ENCODE measurements around the gene TMCO2. TPM values are rescaled to one million over a fixed set of nuclear protein-coding genes. Genes with fewer than 3 reads are reported as not detected.
"Not testable (repeated sequence)": the region's sequence is repeated elsewhere in the genome, so short reads cannot be mapped to it uniquely, and the experiment has no call there.

TMCO2 gene
- total RNA-seq, result not detected
- long read RNA-seq, donor 1, result 0 reads
- long read RNA-seq, donor 2, result 0 reads

DNA sequence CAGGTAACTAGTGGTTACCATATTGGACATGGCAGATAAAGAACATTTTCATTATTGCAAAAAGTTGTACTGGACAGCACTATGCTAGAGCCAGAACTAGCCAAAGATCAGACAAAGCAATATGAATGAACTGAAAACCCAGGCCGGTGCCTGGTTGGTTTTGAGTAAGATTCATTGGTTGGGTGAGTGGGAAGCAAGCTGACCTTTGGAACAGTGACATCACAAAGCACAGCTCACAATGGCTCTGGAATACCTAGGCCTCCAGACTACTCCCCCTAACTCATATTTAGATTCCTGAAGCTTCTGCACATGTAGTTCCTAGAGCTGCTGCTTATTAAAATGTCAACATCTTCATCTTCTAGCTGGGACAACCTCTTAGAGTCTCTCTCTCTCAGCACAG, at the start of gene TMCO2:
TMCO2 (plus strand) TSS at position 283 of the 400 bp plus-strand sequence; CDS start at position 340, 57 bp downstream.
- intact Hi-C loops (cut with DNase I), result no loop called here

DNA sequence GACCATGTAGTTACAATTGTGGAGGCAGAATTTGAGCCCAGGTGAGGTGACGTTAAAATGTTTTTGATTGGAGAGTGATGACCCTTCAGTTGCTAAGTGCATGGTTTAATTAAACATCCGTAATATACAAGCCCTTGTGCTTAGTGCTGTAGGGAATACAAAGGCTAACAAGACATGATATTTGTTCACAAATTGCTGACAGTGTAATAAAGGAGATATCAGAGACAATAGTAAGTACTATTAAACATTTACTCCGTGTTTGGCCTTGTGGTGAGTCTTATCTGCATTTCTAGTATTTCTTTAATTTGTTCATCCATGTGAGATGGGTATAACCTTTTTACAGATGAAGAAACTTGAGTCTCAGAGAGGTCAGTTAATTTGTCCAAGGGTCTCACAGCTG, 48.6 kb upstream of the TMCO2 start:
- intact Hi-C loops (cut with DNase I), result no loop called here

More for the DNA sequence above, at the start of gene TMCO2:
- DNase-seq (ENCODE audit: low spot score), result no peak

DNA sequence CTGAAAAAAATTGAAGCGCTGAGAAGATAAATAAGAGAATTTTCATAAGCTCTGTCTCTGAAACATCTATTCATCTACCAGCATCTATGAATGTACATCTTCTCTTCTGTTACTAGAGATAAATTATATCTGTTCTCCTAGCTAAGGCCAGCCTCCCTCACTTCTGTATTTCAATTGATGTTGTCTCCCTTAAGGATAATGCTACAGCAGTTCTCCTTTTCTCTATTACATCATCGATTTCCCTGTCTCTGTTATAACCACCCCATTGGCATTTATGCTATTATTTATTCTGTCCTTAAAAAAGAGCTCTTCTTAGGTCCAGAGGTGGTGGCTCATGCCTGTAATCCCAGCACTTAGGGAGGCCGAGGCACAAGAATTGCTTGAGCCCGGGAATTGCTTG, 42.9 kb upstream of the TMCO2 start:
- intact Hi-C loops (cut with DNase I), result no loop called here
- no peak for DNase-seq (ENCODE audit: low spot score)

More for the DNA sequence above, 48.6 kb upstream of the TMCO2 start:
- DNase-seq (ENCODE audit: low spot score), result no peak

DNA sequence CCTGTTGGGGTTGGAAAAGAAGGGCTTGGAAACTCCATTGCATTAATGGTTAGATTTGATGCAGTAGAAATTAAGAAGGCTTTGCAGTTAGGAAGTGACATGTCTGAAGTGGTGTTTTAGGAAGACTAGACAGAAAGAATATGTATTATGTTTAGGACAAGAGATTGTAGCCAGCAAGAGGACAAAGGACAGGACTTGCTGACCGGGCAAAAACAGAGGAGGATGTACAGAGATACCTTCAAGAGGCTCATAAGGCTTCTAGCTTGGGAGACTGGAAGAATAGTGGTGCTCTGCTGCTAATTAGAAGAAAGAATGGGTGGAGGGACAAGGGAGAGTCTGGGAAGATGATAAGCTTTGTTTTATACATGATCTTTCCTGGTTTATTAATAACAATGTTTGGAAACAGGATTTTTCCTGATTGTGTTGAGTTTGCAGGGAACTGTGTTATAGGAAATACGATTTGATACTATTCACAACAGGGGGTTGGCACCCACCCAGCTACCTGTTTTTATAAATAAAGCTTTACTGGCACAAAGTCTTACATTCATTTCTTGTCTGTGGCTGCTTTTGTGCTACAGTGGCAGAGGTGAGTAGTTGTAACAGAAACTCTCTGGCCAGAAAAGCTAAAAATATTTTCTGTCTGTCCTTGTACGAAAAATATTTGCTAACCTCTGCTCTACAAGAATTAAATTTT, 37.1 kb upstream of the TMCO2 start:
- DNase-seq (ENCODE audit: low spot score), result no peak
- intact Hi-C loops (cut with DNase I), result no loop called here

DNA sequence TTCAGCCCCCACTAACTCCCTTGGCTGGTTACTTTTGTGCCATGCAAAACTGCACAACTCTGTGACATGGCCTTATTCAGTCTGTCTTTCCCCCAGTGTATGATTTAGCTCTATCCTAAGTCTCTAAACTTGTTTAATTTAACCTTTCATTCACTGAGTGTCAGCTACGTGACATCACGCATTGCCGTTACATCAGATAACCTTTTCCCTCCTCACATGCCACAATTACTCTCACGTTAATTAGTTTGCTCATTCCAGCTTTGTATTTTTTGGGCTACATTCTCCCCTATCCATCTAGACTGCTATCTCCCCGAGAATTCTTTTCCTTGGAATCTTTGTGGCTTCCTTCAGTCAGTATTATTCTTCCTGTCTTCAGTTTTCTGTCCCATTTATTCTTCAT, 29.4 kb upstream of the TMCO2 start:
- no peak for DNase-seq (ENCODE audit: low spot score)
- intact Hi-C loops (cut with DNase I), result no loop called here

DNA sequence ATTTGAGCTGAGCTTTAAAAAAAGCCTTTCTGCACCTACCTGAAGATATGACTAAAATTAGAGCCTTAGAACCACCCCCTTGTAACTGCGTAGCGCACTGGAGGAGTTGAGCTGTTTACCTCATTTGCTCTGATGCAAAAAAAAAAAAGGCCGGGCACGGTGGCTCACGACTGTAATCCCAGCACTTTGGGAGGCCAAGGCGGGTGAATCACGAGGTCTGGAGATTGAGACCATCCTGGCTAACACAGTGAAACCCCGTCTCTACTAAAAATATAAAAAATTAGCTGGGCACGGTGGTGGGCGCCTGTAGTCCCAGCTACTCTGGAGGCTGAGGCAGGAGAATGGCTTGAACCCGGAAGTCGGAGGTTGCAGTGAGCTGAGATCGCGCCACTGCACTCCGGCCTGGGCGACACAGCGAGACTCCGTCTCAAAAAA, 26.2 kb upstream of the TMCO2 start:
- intact Hi-C loops (cut with DNase I); DNase-seq (ENCODE audit: low spot score): not testable (repeated sequence)

DNA sequence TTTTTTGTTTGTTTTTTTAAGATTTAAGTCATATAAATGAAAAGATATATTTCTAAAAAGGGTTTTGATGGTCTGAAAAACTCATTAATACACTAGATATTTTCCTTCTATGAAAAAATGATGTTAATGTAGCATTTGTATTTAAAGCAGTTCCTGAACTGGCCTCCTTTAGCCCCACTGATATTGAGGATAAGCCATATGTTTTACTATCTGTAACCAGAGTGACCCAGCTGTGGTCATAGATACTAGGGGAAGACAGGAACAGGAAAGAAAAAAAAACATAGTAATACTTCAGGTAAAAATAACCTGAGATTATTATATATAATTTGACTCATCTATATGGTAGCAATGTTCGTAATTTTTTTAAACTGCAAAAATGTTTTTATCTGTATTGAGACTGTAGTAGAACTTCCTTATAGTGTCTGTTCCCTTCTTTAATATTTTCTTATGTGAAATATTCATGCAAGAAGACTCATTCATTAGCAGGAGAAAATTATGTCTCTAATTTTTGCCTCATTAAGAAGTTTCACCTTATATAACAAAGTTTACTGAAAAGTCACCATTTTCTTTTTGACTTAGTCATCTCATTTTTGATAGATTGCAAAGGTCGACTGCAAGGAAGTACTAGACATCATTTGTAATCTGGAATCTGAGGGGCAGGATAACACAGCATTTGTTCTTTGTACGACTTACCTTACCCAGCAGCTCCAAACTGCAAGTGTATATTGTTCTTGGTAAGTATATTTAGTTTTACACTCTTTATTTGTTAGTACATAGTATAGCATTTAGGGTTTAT, 25.6 kb upstream of the TMCO2 start:
- no peak for DNase-seq (ENCODE audit: low spot score)
- intact Hi-C loops (cut with DNase I), result no loop called here

DNA sequence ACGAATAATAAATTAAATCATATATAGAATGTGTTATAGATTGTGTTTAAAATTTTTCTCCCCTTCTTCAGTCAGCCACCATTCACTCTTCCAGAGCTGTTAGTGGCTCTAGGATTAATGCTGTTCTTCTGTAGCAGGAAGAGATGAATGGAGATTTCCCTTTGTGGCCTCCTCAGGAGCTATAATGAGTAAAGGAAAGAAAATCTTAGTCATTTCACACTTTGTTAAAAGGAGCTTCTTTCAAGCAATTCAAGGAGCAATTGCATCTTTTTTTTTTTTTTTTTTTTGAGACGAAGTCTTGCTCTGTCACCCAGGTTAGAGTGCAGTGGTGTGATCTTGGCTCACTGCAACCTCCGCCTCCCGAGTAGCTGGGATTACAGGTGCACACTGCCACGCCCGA, 23.7 kb upstream of the TMCO2 start:
- intact Hi-C loops (cut with DNase I), result no loop called here
- no peak for DNase-seq (ENCODE audit: low spot score)

DNA sequence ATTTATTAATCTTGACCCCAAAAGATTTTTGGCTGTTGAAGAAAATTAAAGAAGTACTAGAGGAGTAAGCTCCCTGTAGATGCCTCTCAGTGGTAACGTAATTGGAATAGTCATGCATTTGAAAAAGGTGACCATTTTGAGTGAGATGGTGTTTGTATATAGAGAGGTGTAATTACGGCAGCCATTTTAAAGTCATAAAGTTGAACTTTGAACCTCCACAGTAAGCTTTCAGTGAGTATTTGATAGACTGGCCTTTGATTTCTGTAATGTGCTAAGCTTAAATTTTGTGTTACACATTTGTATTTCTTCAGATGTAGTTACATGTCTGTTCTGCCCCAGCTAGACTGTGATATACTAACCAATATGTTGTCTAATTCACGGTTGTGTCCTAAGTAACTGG, 21.5 kb upstream of the TMCO2 start:
- intact Hi-C loops (cut with DNase I), result no loop called here
- DNase-seq (ENCODE audit: low spot score), result no peak

DNA sequence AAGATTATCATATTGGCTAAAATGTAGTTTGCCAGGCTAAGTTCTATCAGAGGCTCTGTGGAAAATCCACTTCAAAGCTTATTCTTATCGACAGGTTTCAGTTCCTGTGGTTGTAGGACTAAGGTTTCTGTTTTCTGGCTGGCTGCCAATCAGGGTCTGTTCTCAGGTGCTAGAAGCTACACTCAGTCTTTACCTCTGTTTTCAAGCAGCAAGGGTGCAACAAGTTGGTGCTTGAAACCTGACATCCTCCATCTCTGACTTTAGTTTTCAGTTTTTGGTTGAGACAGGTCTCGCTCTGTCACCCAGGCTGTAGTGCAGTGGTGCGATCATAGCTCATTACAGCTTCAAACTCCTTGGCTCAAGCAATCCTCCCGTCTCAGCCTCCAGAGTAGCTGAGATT, 15.3 kb upstream of the TMCO2 start:
- intact Hi-C loops (cut with DNase I), result no loop called here
- DNase-seq (ENCODE audit: low spot score), result no peak

DNA sequence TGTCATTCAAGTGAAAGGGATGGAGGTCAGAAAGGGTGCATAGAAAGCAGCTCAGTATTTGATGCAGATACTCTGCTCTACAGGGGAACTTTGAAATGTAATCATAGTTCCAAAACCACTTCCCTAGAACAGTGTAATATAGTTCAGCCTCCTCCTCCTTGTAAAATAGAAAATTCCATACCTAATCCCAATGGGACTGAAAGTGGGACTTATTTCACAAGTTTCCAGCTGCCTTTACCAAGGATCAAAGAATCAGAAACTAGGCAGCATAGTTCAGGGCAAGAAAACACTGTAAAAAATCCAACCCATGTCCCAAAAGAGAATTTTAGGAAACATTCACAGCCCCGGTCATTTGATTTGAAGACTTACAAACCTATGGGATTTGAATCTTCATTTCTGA, 8.1 kb upstream of the TMCO2 start:
- DNase-seq (ENCODE audit: low spot score), result no peak
- intact Hi-C loops (cut with DNase I), result no loop called here

DNA sequence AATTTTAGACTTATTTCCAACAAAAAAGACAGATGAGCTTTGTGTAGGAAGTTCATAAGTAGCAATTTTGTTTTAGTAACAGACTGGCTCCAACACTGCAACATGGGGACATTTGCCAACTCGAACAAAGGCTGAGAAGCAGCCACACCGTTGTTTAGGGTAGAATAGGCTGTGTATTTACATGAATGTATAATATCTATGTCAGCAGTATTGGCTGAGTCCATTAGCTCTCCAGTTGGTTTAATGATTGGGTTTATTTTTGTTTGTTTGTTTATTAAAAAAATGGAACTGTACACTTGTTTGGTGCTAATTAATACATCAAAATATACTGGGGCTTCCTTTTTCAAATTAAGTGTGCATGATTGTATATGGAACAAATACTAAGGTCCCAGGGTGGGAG, 7.3 kb upstream of the TMCO2 start:
- intact Hi-C loops (cut with DNase I), result no loop called here
- DNase-seq (ENCODE audit: low spot score), result no peak

DNA sequence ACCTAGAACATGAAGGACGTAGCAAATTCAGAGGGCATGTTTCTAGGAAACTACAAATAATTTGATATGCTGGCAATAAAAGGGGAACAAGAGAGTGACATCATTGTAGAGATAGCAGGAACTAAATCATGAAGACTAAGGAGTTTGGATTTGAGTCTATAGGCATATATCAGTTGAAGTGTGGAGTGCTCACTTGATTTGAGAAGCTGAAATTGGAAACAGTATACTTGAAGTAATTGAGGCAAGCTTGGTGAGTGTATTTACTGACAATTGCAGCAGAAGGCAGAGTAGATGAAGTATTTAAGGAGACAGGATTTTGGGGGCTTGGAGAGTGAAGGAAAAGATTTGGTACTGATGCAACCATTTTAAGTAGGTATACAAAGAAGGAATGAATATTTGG, 6.4 kb upstream of the TMCO2 start:
- intact Hi-C loops (cut with DNase I), result no loop called here
- no peak for DNase-seq (ENCODE audit: low spot score)

DNA sequence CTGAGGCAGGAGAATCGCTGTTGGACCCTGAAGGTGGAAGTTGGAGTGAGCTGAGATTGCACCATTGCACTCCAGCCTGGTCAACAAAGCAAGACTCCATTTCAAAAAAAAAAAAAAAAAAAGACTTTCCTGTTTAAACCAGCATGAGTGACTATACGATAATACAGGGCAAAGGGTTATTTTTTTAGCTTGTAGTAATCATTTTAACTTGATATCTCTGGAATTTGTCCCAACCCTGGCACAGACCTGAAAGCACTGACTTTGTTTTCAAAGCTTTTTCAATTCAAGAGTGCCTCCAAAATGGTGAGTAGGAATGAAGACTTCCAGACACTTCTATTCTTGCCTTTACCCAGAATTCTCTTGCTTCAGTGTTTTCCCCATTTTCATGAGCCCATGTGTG, 4.4 kb upstream of the TMCO2 start:
- DNase-seq (ENCODE audit: low spot score), result no peak

DNA sequence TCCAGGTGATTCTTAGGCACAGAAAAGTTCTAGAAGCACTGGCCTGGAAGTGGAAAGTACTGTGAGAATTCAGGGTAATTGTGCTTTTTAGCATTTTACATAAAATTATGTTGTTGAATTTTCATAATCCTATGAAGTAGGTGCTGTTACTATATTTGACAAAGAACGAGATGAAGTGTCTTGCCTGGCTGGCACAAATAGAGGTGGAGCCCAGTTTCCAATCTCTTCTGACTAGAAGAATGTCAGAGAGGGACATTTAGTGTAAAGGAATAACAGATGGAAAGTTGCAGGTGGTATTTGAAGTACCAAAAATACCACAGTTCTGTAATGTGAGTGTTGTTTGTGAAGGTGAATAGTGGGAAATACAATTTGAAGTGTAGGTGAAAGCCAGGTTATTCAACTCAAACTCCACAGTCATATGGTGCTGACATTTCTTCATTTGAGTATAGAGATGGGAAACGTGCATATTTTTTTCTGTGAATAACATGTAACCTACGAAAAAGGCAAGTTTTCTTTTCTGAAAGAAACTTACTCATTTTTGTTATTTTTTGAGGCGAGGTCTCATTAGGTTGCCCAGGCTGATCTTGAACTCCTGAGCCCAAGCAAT, 3.5 kb upstream of the TMCO2 start:
- no peak for DNase-seq (ENCODE audit: low spot score)
- intact Hi-C loops (cut with DNase I), result no loop called here

More for the DNA sequence above, 4.4 kb upstream of the TMCO2 start:
- intact Hi-C loops (cut with DNase I), result no loop called here

DNA sequence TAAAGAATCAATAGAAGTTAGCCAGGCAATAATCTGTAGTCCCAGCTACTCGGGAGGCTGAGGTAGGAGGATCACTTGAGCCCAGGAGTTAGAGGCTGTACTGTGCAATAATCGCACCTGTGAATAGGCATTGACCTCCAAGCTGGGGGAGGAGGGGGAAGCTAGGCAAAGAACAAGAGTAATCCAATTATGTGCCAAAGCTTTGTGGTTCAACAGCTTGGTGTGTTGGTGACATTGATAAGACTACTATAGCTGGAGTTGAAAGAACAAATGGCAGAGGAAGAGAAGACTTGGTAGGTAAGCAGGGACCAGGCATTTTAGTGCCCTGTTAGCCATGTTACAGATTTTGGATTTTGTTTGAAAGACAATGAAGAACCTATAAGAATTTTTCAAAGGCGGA, 2.1 kb upstream of the TMCO2 start:
- intact Hi-C loops (cut with DNase I), result no loop called here
- DNase-seq (ENCODE audit: low spot score), result no peak

DNA sequence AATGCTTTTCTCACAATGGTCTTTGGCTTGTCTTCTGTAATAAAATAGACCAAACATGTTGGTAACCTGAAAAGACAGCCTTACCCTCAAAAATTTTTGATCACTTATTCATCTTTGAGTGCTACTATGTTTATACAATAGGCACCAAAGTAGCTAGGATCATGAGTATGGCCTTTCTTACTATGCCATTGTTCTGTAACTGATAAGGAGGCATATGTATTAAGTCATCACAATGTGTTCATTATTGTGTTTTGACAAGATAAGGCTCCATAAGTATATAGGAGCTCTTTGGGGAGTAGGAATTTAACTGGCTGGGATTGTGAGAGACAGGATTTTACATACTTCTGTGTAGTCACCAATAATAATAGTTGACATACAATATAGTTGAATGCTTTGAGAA, 675 bp downstream of the TMCO2 start:
- intact Hi-C loops (cut with DNase I), result no loop called here
- no peak for DNase-seq (ENCODE audit: low spot score)

DNA sequence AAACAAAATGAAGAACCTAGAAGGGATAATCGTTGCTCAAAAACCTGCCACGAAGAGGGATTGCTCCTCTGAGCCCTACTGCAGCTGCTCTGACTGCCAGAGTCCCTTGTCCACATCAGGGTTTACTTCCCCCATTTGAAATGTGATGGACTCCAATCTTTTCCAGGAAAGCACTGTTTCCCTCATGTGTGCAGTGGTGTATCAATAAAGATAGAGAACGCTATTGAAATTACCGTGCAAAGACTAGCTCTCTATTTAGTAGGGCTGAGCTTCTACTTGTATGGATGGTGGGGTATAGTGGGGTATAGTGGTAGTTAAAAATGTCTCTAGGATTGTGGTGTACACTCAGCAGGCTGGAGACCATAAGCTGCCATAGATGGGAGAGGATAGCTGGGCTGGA, 3.7 kb downstream of the TMCO2 start:
- intact Hi-C loops (cut with DNase I), result no loop called here
- DNase-seq (ENCODE audit: low spot score), result no peak

DNA sequence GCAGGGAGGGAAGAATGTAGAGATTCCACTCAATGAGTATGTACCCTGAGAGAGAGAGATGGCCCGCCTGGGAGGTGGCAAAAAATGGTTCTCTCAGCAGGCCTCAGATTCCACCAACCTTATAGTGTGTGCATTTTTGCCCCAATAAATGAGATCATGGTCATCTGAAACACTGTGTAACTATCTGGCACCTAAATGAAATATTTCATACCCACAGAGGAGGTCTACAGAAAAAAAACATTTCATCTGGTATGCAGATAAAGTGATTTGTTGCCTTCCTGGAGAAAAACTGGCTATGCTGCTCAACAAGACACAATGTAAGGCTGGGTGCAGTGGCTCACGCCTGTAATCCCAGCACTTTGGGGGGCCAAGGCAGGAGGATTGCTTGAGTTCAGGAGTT, 4.9 kb downstream of the TMCO2 start:
- no peak for DNase-seq (ENCODE audit: low spot score)
- intact Hi-C loops (cut with DNase I), result no loop called here

DNA sequence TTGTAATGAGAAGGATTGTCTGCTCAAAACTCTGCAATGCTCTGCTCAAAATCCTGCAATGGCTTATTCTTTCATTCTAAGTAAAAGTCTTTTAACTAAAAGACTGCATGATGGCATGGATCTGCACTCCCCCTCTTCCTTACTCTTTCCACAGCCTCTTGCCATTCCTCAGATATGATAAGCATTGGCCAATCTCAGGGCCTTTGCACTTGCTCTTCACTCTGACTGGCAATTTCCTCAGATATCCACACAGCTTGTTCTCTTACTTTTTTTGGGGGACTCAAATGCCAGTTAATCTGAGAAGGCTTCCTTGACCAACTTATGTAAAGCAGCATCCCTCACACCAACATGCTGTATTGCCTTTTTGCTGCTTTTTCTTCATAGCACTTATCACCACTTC, 7.5 kb downstream of the TMCO2 start:
- intact Hi-C loops (cut with DNase I), result no loop called here

More for the DNA sequence above, 7.5 kb downstream of the TMCO2 start:
- DNase-seq (ENCODE audit: low spot score), result no peak

All from posterior vena cava (tissue), 2 donors.